ENCODE measurements around the gene CORO2A. TPM values are rescaled to one million over a fixed set of nuclear protein-coding genes. Genes with fewer than 3 reads are reported as not detected.

Gene CORO2A
- total RNA-seq, 1 experiment from 2014 or later: 19.8 TPM

DNA sequence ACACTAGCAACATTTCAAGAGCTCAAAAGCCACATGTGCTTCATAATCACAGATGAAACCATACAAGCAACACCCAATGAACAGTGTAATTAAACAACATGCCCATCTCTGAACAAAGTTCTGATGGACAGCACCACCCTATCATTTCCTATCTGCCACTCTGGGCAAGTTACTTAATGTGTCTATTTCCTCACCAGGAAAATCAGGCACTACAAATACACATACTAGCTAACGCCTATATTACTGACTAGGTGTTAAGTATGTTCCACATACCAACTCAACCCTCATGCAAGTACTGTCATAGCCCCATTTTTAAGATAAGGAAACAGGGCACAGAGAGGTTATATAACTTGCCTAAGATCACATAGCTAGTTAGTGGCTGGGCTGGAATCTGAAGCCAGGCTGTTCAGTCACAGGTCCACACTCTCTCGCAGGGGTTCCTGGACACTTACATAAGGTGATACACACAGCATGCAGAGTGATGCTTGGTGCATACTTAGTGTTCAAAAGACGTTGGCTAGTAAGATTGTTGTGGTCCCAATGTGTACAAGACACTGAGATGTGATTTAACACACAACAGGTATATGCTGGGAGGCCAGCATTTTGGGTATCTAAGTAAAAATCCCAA is 24.2 kb downstream of the CORO2A start:
- H4K20me1 ChIP-seq (ENCODE audit: insufficient read depth): no peaks in the 10 kb centered on the region
- TF ChIP-seq CTCF (conservative IDR thresholded peaks at IDR 0.05): no peak
- no peak for TF ChIP-seq EZH2 (IDR thresholded peaks at IDR 0.05; ENCODE audit: low read depth)
- H3K27me3 ChIP-seq (ENCODE audit: insufficient read depth, low read depth): no peaks in the 10 kb centered on the region
- no peaks in the 10 kb centered on the region for H3K79me2 ChIP-seq (ENCODE audit: low read depth)
- no peak overlapping the region for H3K4me2 ChIP-seq
- peaks cover 31% of the 10 kb centered on the region for H3K4me1 ChIP-seq (replicated peaks; ENCODE audit: insufficient read depth)
- BruUV-seq (replicated peaks): no TSS peak
- H3K9me3 ChIP-seq (ENCODE audit: insufficient read depth, low read depth): no peaks in the 10 kb centered on the region
- no peak overlapping the region for H3K27ac ChIP-seq
- POLR2A ChIA-PET (ENCODE audit: unreplicated experiment): no interaction called here
- no peak for DNase-seq
- H3K4me3 ChIP-seq: no peak overlapping the region
- H3K36me3 ChIP-seq (ENCODE audit: low read depth): no peaks in the 10 kb centered on the region
- intact Hi-C loops (cut with micrococcal nuclease; ENCODE audit: unreplicated experiment): loop anchor here (2.0 kb wide), 2 partner anchors 13 to 49 kb away; partner anchors contain the start of gene TRIM14
- H3K9me2 ChIP-seq (ENCODE audit: insufficient read depth): no peaks in the 10 kb centered on the region
- H3F3A ChIP-seq (ENCODE audit: insufficient read depth, low read depth): peaks cover 13% of the 10 kb centered on the region
- CTCF ChIA-PET: interaction anchor here (0.6 kb wide), 1 partner anchor 433 kb away, joined by 3 read pairs; no protein-coding TSS in a partner anchor
- no peak overlapping the region for H2AFZ ChIP-seq

DNA sequence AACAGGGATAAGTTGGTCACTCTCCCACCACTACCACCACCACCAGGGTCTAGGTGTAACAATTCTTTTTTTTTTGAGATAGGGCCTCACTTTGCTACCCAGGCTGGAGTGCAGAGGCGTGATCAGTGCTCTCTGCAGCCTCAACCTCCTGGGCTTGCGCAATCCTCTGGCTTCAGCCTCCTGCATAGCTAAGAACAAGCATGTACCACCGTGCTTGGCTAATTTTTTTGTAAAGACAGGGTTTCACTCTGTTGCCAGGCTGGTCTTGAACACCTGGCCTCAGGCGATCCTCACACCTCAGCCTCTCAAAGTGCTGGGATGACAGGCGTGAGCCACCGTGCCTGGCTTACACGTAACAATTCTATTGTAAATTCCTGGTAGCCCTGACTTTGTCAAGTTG is 27.5 kb downstream of the CORO2A start:
- Histone ChIP-seq H3K27me3 (ENCODE audit: insufficient read depth, low read depth) (no peaks in the 10 kb centered on the region), H4K20me1 (ENCODE audit: insufficient read depth) (no peaks in the 10 kb centered on the region), H3K4me1 (replicated peaks; ENCODE audit: insufficient read depth) (peaks cover 17% of the 10 kb centered on the region), H3K79me2 (ENCODE audit: low read depth) (no peaks in the 10 kb centered on the region), H3K4me3 (no peak overlapping the region), H3K4me2 (no peak overlapping the region), H3F3A (ENCODE audit: insufficient read depth, low read depth) (peaks cover 7% of the 10 kb centered on the region; the same call in 1 of the 2 replicates), H3K9me3 (ENCODE audit: insufficient read depth, low read depth) (no peaks in the 10 kb centered on the region), H3K9me2 (ENCODE audit: insufficient read depth) (no peaks in the 10 kb centered on the region), H3K36me3 (ENCODE audit: low read depth) (no peaks in the 10 kb centered on the region), H3K27ac (no peak overlapping the region), H2AFZ (no peak overlapping the region)
- intact Hi-C loops (cut with micrococcal nuclease; ENCODE audit: unreplicated experiment): no loop called here
- no peak for DNase-seq
- no peak for TF ChIP-seq CTCF (conservative IDR thresholded peaks at IDR 0.05)
- no peak for TF ChIP-seq EZH2 (IDR thresholded peaks at IDR 0.05; ENCODE audit: low read depth)
- no TSS peak for BruUV-seq (replicated peaks)
- ChIA-PET CTCF (no interaction called here), POLR2A (ENCODE audit: unreplicated experiment) (no interaction called here)

GRCh38 chr9:98162613-98163012 is 29.8 kb downstream of the CORO2A start:
- Histone ChIP-seq H3F3A (ENCODE audit: insufficient read depth, low read depth) (no peaks in the 10 kb centered on the region), H3K4me3 (no peak overlapping the region), H3K4me1 (replicated peaks; ENCODE audit: insufficient read depth) (no peaks in the 10 kb centered on the region), H2AFZ (no peak overlapping the region), H3K27ac (no peak overlapping the region), H3K9me3 (ENCODE audit: insufficient read depth, low read depth) (no peaks in the 10 kb centered on the region), H3K36me3 (ENCODE audit: low read depth) (no peaks in the 10 kb centered on the region), H3K27me3 (ENCODE audit: insufficient read depth, low read depth) (no peaks in the 10 kb centered on the region), H3K79me2 (ENCODE audit: low read depth) (no peaks in the 10 kb centered on the region), H3K9me2 (ENCODE audit: insufficient read depth) (no peaks in the 10 kb centered on the region), H4K20me1 (ENCODE audit: insufficient read depth) (no peaks in the 10 kb centered on the region), H3K4me2 (no peak overlapping the region)
- DNase-seq: no peak
- intact Hi-C loops (cut with micrococcal nuclease; ENCODE audit: unreplicated experiment): no loop called here
- no TSS peak for BruUV-seq (replicated peaks)
- TF ChIP-seq EZH2 (IDR thresholded peaks at IDR 0.05; ENCODE audit: low read depth) (no peak), CTCF (conservative IDR thresholded peaks at IDR 0.05) (no peak)
- CTCF ChIA-PET: no interaction called here
- POLR2A ChIA-PET (ENCODE audit: unreplicated experiment): no interaction called here
